K562 (cell line): ENCODE data around the gene MTHFSD. TPM values are rescaled to one million over a fixed set of nuclear protein-coding genes. Genes with fewer than 3 reads are reported as not detected.

Experiments used
- ATAC-seq: fragments of 200-7000 bp; cut with Tn5 transposase; 3 replicates; pipeline ENCODE4 v1.9.1; 2020; ENCODE audit warnings: moderate library complexity
- BruUV-seq: library from RNA; stranded (reverse); fragments of 400-500 nt; replicated peaks from 2 replicates; lab custom pipeline; 2021; lab: Mats Ljungman, UMichigan
- CTCF ChIA-PET: fragments of 300-600 bp; formaldehyde crosslinking; extraction: SDS; loops from one replicate; lab custom pipeline; 2021; ENCODE audit warnings: low intra/inter-chr PET ratio; lab: Yijun Ruan, JAX
- POLR2A ChIA-PET: fragments of 300-600, 350-650 bp; sonication (Branson Sonifier 250); formaldehyde crosslinking; extraction: SDS; loops from one replicate; lab custom pipeline; 2021; ENCODE audit warnings: antibody characterized with exemption, inconsistent platforms; lab: Yijun Ruan, JAX
- DNase-seq, 4 experiments: peaks; one replicate each; pipeline versions ENCODE4 v3.0.0 to v3.0.0-alpha.2; 2011 to 2018; ENCODE audit warnings: low spot score in 3 of 4, mixed read lengths in 3 of 4; ENCODE audit errors: extremely low read depth in 1 of 4
- FAIRE-seq: peaks from 2 replicates; lab custom pipeline; 2011; peaks lifted over from hg19 to GRCh38; lab: Jason Lieb, UNC
- H2AFZ ChIP-seq: 2 replicates; pipeline ENCODE4 v1.6.0; 2011; ENCODE audit warnings: low read depth, low read length, control low read depth, inconsistent platforms
- H3K27ac ChIP-seq: fragments of 200-600 bp; 3 replicates; pipeline ENCODE4 v1.8.0; 2011; ENCODE audit warnings: low read depth, mild to moderate bottlenecking, control low read depth, inconsistent platforms, low read length, moderate library complexity, mixed read lengths; ENCODE audit errors: extremely low read depth
- H3K27me3 ChIP-seq, 2 experiments: fragments of 300-600 bp in 1 of 2; 2 replicates in 1 of 2; 3 replicates in 1 of 2; pipeline versions ENCODE4 v1.6.0 to v1.8.0; 2011; ENCODE audit warnings: inconsistent platforms in 2 of 2, low read length in 2 of 2, mild to moderate bottlenecking in 1 of 2, mixed read lengths in 1 of 2, moderate library complexity in 1 of 2; ENCODE audit not compliant: control insufficient read depth in 2 of 2, insufficient read depth in 2 of 2
- H3K36me3 ChIP-seq: fragments of 300-600 bp; 3 replicates; pipeline ENCODE4 v1.8.0; 2011; ENCODE audit warnings: mild to moderate bottlenecking, low read length, inconsistent platforms; ENCODE audit not compliant: control insufficient read depth, insufficient read depth
- H3K4me1 ChIP-seq, 2 experiments: fragments of 200-600 bp in 1 of 2; replicated peaks in 1 of 2; 2 replicates in 1 of 2; 3 replicates in 1 of 2; pipeline versions ENCODE4 v1.5.1 to v1.8.0; 2011; ENCODE audit warnings: inconsistent platforms in 2 of 2, low read length in 2 of 2, mild to moderate bottlenecking in 1 of 2, mixed read lengths in 1 of 2, moderate library complexity in 1 of 2; ENCODE audit not compliant: control insufficient read depth in 2 of 2, insufficient read depth in 2 of 2
- H3K4me2 ChIP-seq: 2 replicates; pipeline ENCODE4 v1.6.1; 2011; ENCODE audit warnings: low read length, control low read depth, inconsistent platforms, mixed read lengths; ENCODE audit not compliant: insufficient read depth
- H3K4me3 ChIP-seq: fragments of 200-600 bp; sonication (generic), shearing (Covaris generic); 2 replicates; pipeline ENCODE4 v1.5.1; 2016; ENCODE audit warnings: control low read depth, inconsistent platforms
- H3K79me2 ChIP-seq: fragments of 200-600 bp; 3 replicates; pipeline ENCODE4 v1.8.0; 2011; ENCODE audit warnings: low read length, inconsistent platforms; ENCODE audit not compliant: control insufficient read depth, insufficient read depth
- H3K9ac ChIP-seq, 2 experiments: 2 replicates each; pipeline versions ENCODE4 v1.6.0 to v1.6.1; 2011; ENCODE audit warnings: low read depth in 2 of 2, low read length in 2 of 2, control low read depth in 1 of 2, inconsistent platforms in 1 of 2, mild to moderate bottlenecking in 1 of 2, mixed read lengths in 1 of 2; ENCODE audit not compliant: insufficient read depth in 1 of 2
- H3K9me1 ChIP-seq: one replicate; pipeline ENCODE4 v1.6.0; 2011; ENCODE audit warnings: inconsistent platforms, mild to moderate bottlenecking, low read length, moderate library complexity; ENCODE audit not compliant: control insufficient read depth, insufficient read depth
- H3K9me3 ChIP-seq: replicated peaks from 2 replicates; pipeline ENCODE4 v1.5.1; 2011; ENCODE audit warnings: low read depth, low read length, inconsistent platforms; ENCODE audit not compliant: control insufficient read depth, insufficient read depth
- H4K20me1 ChIP-seq: replicated peaks from 2 replicates; pipeline ENCODE4 v1.6.1; 2011; ENCODE audit warnings: low read length, inconsistent platforms, mixed read lengths; ENCODE audit not compliant: control insufficient read depth, insufficient read depth
- FOXP4 ChIP-seq: sonication (generic); formaldehyde crosslinking; IDR thresholded peaks from 2 replicates; pipeline ENCODE4 v1.8.0; 2022; ENCODE audit warnings: mild to moderate bottlenecking, missing genetic modification reagents, borderline replicate concordance
- HEY1 ChIP-seq: fragments of 250-450 bp; sonication (Bioruptor Pico); IDR thresholded peaks from 2 replicates; pipeline ENCODE4 v1.5.0; 2020; ENCODE audit warnings: mild to moderate bottlenecking, moderate library complexity, borderline replicate concordance
- MCM2 ChIP-seq: fragments of 450-650 bp; IDR thresholded peaks from 2 replicates; pipeline ENCODE4 v1.6.1; 2017; ENCODE audit warnings: low read depth, mild to moderate bottlenecking
- POLR2AphosphoS5 ChIP-seq: IDR thresholded peaks from 2 replicates; pipeline ENCODE4 v1.6.1; 2011; ENCODE audit warnings: mild to moderate bottlenecking, low read depth, low read length, moderate library complexity; ENCODE audit not compliant: control insufficient read depth, insufficient read depth
- RBM34 ChIP-seq: fragments of 200-400 bp; formaldehyde crosslinking; IDR thresholded peaks from 2 replicates; pipeline ENCODE4 v1.6.1; 2018; ENCODE audit warnings: low read length, borderline replicate concordance; ENCODE audit not compliant: insufficient read depth
- ZBTB5 ChIP-seq: fragments of 450-650 bp; IDR thresholded peaks from 2 replicates; pipeline ENCODE4 v1.6.1; 2017; ENCODE audit warnings: antibody characterized with exemption
- WGBS: fragments of 100-300 bp; shearing (Covaris generic); methylation state at CpG from one replicate; pipeline ENCODE4 v1.1.6; 2016; ENCODE audit warnings: low coverage, mixed read lengths; ENCODE audit not compliant: insufficient coverage; ENCODE audit errors: missing lambda C conversion rate; 5-methylcytosine and 5-hydroxymethylcytosine counted together
- in situ Hi-C: fragments of 300-500 bp; cut with MboI; formaldehyde crosslinking; loops from 4 replicates; pipeline ENCODE4 v1.15.0; 2018; ENCODE audit warnings: inconsistent platforms, mixed read lengths
- intact Hi-C: fragments of 100-400 bp; cut with micrococcal nuclease; formaldehyde crosslinking; loops from 2 replicates; pipeline ENCODE4 v1.14.2; 2022
- polyA plus RNA-seq, 8 experiments: library from polyadenylated mRNA; depleted of rRNA in 4 of 8; stranded (reverse) in 5 of 8; unstranded in 3 of 8; fragments of >200 nt; fragmentation: Nextera tagmentation in 2 of 8; fragmentation: Illumina TruSeq in 1 of 8; extraction: Ambion mirVana in 2 of 8; extraction: Trizol in 1 of 8; gene quantifications; 2 replicates each; pipeline versions ENCODE4 v1.2.1 to v1.2.3, GENCODE V29; 2011 to 2014; ENCODE audit warnings: inconsistent platforms in 1 of 8, missing spikeins in 1 of 8
- total RNA-seq, 7 experiments: library from RNA; depleted of rRNA in 6 of 7; stranded (reverse); fragments of >200 nt in 6 of 7; fragmentation: Illumina TruSeq in 2 of 7; extraction: Trizol in 2 of 7; gene quantifications; 2 replicates each; pipeline versions ENCODE4 v1.2.1 to v1.2.3, GENCODE V29; 2011 to 2021; ENCODE audit warnings: low replicate concordance in 1 of 7

Gene MTHFSD
- total and polyA plus RNA-seq, 9 of the 15 experiments (the other 6 are each of a cell fraction or from before 2014, with no cell fraction given): 3.2 to 20.2 (median 12.0) TPM

- H3K27ac ChIP-seq: no peak overlapping the region
- H3K9me3 ChIP-seq: no peaks in the 10 kb centered on the region
- no peaks in the 10 kb centered on the region for H3K79me2 ChIP-seq
- peak in 2 of 4 experiments; percentile 15 to 27 for DNase-seq
- peak overlapping the region; percentile 67 for H3K4me2 ChIP-seq
- TF ChIP-seq RBM34: no peak
- no peak for TF ChIP-seq ZBTB5
- TF ChIP-seq FOXP4 (CRISPR knock-in tag): no peak
- TF ChIP-seq MCM2: no peak
- no peak for TF ChIP-seq POLR2AphosphoS5
- TF ChIP-seq HEY1: no peak
- no peaks in the 10 kb centered on the region for H3K36me3 ChIP-seq
- H3K9me1 ChIP-seq: no peaks in the 10 kb centered on the region
- ChIA-PET CTCF (interaction anchor here (0.6 kb wide), 1 partner anchor 613 kb away, joined by 3 read pairs; no protein-coding TSS in a partner anchor), POLR2A (interaction anchor here (0.6 kb wide), 1 partner anchor 666 kb away, joined by 3 read pairs; no protein-coding TSS in a partner anchor)
- H3K9ac ChIP-seq: peak overlapping the region in 1 of 2 experiments; percentile 86; a peak in 2 of 4 replicates
- intact Hi-C loops (no loop called here), in situ Hi-C loops (no loop called here)
- no peaks in the 10 kb centered on the region; the same call in 1 of the 2 replicates for H4K20me1 ChIP-seq
- 27% methylated on average over 32 of the region's 33 CpGs for WGBS
- BruUV-seq: no TSS peak
- no peak for ATAC-seq
- peaks cover 0 to 19% of the 10 kb centered on the region in 2 experiments; a peak in 3 of 5 replicates for H3K4me1 ChIP-seq
- peak overlapping the region; percentile 73 for H2AFZ ChIP-seq
- no peak for FAIRE-seq
- peaks cover 39 to 75% of the 10 kb centered on the region in 2 experiments for H3K27me3 ChIP-seq
- peak overlapping the region; percentile 45; the same call in 1 of the 2 replicates for H3K4me3 ChIP-seq
Observed at GRCh38 chr16:86576591-86577313, 21.7 kb upstream of the MTHFSD start.
